Neural cell (in vitro differentiated cells): Measurements from ENCODE around the gene EPHA2.

Experiments used
- EP300 ChIP-seq: fragments of 450-650 bp; conservative IDR thresholded peaks from 2 replicates; pipeline ENCODE4 v1.6.1; 2014; ENCODE audit warnings: antibody characterized with exemption, mild to moderate bottlenecking, moderate library complexity; ENCODE audit not compliant: poor library complexity, severe bottlenecking
- EZH2 ChIP-seq: fragments of 200-600, 300-800 bp; shearing (Covaris generic), sonication (generic); IDR thresholded peaks from 2 replicates; pipeline ENCODE4 v1.6.1; 2014; ENCODE audit warnings: antibody characterized with exemption, low read length, borderline replicate concordance, mild to moderate bottlenecking; ENCODE audit not compliant: insufficient read depth, poor library complexity, severe bottlenecking
- MXI1 ChIP-seq: fragments of 450-650 bp; conservative IDR thresholded peaks from 2 replicates; pipeline ENCODE4 v1.6.1; 2014; ENCODE audit warnings: antibody characterized with exemption, mild to moderate bottlenecking; ENCODE audit not compliant: poor library complexity, severe bottlenecking
- POLR2AphosphoS5 ChIP-seq: IDR thresholded peaks from 2 replicates; pipeline ENCODE4 v1.6.1; 2012
- RAD21 ChIP-seq: fragments of 450-650 bp; conservative IDR thresholded peaks from 2 replicates; pipeline ENCODE4 v1.6.1; 2014; ENCODE audit warnings: antibody characterized with exemption, mild to moderate bottlenecking, moderate library complexity
- TAF1 ChIP-seq: IDR thresholded peaks from 2 replicates; pipeline ENCODE4 v1.6.1; 2012; ENCODE audit warnings: low read depth
- TF ChIP-seq, protein P1 (sequence below): fragments of 450-650 bp; IDR thresholded peaks from 2 replicates; pipeline ENCODE4 v1.5.1; 2014; ENCODE audit warnings: antibody characterized with exemption, mild to moderate bottlenecking, moderate library complexity; ENCODE audit not compliant: poor library complexity, severe bottlenecking

DNA sequence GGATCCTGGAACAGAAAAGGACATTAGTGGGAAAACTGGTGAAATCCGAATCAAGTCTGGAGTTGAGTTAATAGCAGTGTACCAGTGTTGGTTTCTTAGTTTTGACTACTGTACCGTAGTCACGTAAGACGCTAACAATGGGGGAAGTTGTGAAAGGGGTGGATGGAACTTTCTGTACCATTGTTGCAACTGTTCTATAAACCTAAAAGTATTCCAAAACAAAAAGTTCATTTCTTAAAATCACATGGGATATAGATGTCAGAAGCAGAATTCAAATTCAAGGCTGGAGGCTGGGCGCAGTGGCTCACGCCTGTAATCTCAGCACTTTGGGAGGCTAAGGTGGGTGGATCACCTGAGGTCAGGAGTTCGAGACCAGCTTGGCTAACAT lies 39.6 kb upstream of the EPHA2 start:
- TF ChIP-seq, protein P1, sequence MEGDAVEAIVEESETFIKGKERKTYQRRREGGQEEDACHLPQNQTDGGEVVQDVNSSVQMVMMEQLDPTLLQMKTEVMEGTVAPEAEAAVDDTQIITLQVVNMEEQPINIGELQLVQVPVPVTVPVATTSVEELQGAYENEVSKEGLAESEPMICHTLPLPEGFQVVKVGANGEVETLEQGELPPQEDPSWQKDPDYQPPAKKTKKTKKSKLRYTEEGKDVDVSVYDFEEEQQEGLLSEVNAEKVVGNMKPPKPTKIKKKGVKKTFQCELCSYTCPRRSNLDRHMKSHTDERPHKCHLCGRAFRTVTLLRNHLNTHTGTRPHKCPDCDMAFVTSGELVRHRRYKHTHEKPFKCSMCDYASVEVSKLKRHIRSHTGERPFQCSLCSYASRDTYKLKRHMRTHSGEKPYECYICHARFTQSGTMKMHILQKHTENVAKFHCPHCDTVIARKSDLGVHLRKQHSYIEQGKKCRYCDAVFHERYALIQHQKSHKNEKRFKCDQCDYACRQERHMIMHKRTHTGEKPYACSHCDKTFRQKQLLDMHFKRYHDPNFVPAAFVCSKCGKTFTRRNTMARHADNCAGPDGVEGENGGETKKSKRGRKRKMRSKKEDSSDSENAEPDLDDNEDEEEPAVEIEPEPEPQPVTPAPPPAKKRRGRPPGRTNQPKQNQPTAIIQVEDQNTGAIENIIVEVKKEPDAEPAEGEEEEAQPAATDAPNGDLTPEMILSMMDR = no peak
- TF ChIP-seq EZH2 (no peak), POLR2AphosphoS5 (no peak), MXI1 (no peak), EP300 (no peak), TAF1 (no peak), RAD21 (no peak)
